ENCODE measurements around the gene LY9. TPM values are rescaled to one million over a fixed set of nuclear protein-coding genes. Genes with fewer than 3 reads are reported as not detected.

The LY9 gene
- total RNA-seq, 1 donor from 2014 or later, result not detected

GRCh38 chr1:160773093-160773492 lies 22.9 kb upstream of the LY9 start:
- TF ChIP-seq, protein P1, sequence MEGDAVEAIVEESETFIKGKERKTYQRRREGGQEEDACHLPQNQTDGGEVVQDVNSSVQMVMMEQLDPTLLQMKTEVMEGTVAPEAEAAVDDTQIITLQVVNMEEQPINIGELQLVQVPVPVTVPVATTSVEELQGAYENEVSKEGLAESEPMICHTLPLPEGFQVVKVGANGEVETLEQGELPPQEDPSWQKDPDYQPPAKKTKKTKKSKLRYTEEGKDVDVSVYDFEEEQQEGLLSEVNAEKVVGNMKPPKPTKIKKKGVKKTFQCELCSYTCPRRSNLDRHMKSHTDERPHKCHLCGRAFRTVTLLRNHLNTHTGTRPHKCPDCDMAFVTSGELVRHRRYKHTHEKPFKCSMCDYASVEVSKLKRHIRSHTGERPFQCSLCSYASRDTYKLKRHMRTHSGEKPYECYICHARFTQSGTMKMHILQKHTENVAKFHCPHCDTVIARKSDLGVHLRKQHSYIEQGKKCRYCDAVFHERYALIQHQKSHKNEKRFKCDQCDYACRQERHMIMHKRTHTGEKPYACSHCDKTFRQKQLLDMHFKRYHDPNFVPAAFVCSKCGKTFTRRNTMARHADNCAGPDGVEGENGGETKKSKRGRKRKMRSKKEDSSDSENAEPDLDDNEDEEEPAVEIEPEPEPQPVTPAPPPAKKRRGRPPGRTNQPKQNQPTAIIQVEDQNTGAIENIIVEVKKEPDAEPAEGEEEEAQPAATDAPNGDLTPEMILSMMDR (IDR thresholded peaks at IDR 0.05), result no peak
- Mint-ChIP-seq H3K36me3 (ENCODE audit: unreplicated experiment) (no peaks in the 10 kb centered on the region), H3K27ac (ENCODE audit: unreplicated experiment) (no peak overlapping the region), H3K4me1 (ENCODE audit: unreplicated experiment) (no peaks in the 10 kb centered on the region), H3K9me3 (ENCODE audit: unreplicated experiment) (no peaks in the 10 kb centered on the region), H3K4me3 (ENCODE audit: unreplicated experiment) (no peak overlapping the region), H3K27me3 (ENCODE audit: unreplicated experiment) (peaks cover 7% of the 10 kb centered on the region)
- DNase-seq (ENCODE audit: extremely low spot score, unreplicated experiment), result no peak

- Mint-ChIP-seq H3K27ac (ENCODE audit: unreplicated experiment) (no peak overlapping the region), H3K27me3 (ENCODE audit: unreplicated experiment) (peaks cover 3% of the 10 kb centered on the region), H3K4me1 (ENCODE audit: unreplicated experiment) (no peaks in the 10 kb centered on the region), H3K4me3 (ENCODE audit: unreplicated experiment) (no peak overlapping the region), H3K36me3 (ENCODE audit: unreplicated experiment) (no peaks in the 10 kb centered on the region), H3K9me3 (ENCODE audit: unreplicated experiment) (no peaks in the 10 kb centered on the region)
- TF ChIP-seq, protein P1 (IDR thresholded peaks at IDR 0.05), result no peak
- no peak for DNase-seq (ENCODE audit: extremely low spot score, unreplicated experiment)
Observed at GRCh38 chr1:160774886-160775719, 20.9 kb upstream of the LY9 start.

DNA sequence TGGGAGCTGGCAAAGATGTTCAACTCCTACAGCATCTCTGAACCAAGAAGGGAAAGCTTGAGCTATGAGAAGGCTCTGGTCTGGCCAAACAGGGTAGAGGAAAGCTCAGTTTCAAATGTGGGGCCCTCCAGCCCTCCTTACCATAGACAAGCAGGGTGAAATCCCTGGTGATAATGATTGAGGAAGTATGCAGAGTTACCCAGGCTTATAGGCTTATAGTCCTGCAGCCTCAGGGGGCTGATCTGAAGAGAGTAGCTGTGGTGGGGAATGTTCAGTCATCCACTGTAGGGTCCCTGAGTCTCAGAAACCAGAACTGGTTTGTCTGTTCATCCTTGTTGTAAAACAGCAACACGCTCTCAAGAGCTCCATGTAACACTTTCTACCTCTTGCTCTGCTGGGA lies 19.8 kb upstream of the LY9 start:
- no peaks in the 10 kb centered on the region for H3K4me1 Mint-ChIP-seq (ENCODE audit: unreplicated experiment)
- DNase-seq (ENCODE audit: extremely low spot score, unreplicated experiment), result peak; percentile 53
- no peaks in the 10 kb centered on the region for H3K9me3 Mint-ChIP-seq (ENCODE audit: unreplicated experiment)
- H3K27ac Mint-ChIP-seq (ENCODE audit: unreplicated experiment), result no peak overlapping the region
- TF ChIP-seq, protein P1 (IDR thresholded peaks at IDR 0.05), result no peak
- no peaks in the 10 kb centered on the region for H3K27me3 Mint-ChIP-seq (ENCODE audit: unreplicated experiment)
- no peak overlapping the region for H3K4me3 Mint-ChIP-seq (ENCODE audit: unreplicated experiment)
- no peaks in the 10 kb centered on the region for H3K36me3 Mint-ChIP-seq (ENCODE audit: unreplicated experiment)

GRCh38 chr1:160777486-160778089 lies 18.4 kb upstream of the LY9 start:
- H3K9me3 Mint-ChIP-seq (ENCODE audit: unreplicated experiment), result no peaks in the 10 kb centered on the region
- no peaks in the 10 kb centered on the region for H3K36me3 Mint-ChIP-seq (ENCODE audit: unreplicated experiment)
- H3K27me3 Mint-ChIP-seq (ENCODE audit: unreplicated experiment), result no peaks in the 10 kb centered on the region
- peak; percentile 70 for DNase-seq (ENCODE audit: extremely low spot score, unreplicated experiment)
- H3K4me3 Mint-ChIP-seq (ENCODE audit: unreplicated experiment), result no peak overlapping the region
- H3K4me1 Mint-ChIP-seq (ENCODE audit: unreplicated experiment), result no peaks in the 10 kb centered on the region
- no peak overlapping the region for H3K27ac Mint-ChIP-seq (ENCODE audit: unreplicated experiment)
- TF ChIP-seq, protein P1 (IDR thresholded peaks at IDR 0.05), result no peak

DNA sequence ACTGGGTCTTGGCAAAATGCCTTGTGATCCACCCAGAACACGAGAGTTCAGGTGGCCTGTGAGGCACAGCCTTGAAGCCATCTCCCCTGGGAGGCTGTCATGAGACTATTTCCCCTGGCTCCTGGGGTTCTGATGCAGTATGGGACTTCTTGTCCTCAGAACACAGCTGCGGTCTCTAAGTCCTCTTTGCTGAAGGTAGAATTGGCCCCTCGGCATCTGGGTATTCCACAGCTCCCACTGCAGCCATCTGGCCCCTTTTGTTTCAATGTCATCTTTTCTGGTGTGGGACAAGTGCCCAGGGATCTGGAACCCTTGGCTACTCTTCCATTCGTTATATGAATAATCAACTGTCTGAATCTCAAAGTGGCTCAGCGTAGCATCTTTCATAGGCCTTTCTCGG lies 17.0 kb upstream of the LY9 start:
- H3K27me3 Mint-ChIP-seq (ENCODE audit: unreplicated experiment), result no peaks in the 10 kb centered on the region
- peak; percentile 56 for DNase-seq (ENCODE audit: extremely low spot score, unreplicated experiment)
- H3K4me3 Mint-ChIP-seq (ENCODE audit: unreplicated experiment), result no peak overlapping the region
- TF ChIP-seq, protein P1 (IDR thresholded peaks at IDR 0.05), result no peak
- no peak overlapping the region for H3K27ac Mint-ChIP-seq (ENCODE audit: unreplicated experiment)
- no peaks in the 10 kb centered on the region for H3K4me1 Mint-ChIP-seq (ENCODE audit: unreplicated experiment)
- no peaks in the 10 kb centered on the region for H3K9me3 Mint-ChIP-seq (ENCODE audit: unreplicated experiment)
- no peaks in the 10 kb centered on the region for H3K36me3 Mint-ChIP-seq (ENCODE audit: unreplicated experiment)
